HTR-8/SVneo (cell line): ENCODE results near the gene FOXF1.

Experiments
- DNase-seq: peaks from one replicate; pipeline ENCODE4 v3.0.0; 2011; ENCODE audit warnings: low spot score, mixed read lengths; ENCODE audit not compliant: insufficient read length
- FAIRE-seq: peaks from 2 replicates; lab custom pipeline; 2011; peaks lifted over from hg19 to GRCh38; lab: Jason Lieb, UNC

FOXF1 gene

GRCh38 chr16:86510465-86511261 is at the start of gene FOXF1:
Gene FOXF1, plus strand, starts transcription at chr16:86510527. Its CDS starts 43 bp downstream, at chr16:86510570.
- FAIRE-seq (peak; percentile 63), DNase-seq (no peak)

GRCh38 chr16:86461037-86461436 is 49.3 kb upstream of the FOXF1 start:
- FAIRE-seq, result no peak
- no peak for DNase-seq

GRCh38 chr16:86462334-86463084 is 47.8 kb upstream of the FOXF1 start:
- no peak for FAIRE-seq
- DNase-seq, result no peak

DNA sequence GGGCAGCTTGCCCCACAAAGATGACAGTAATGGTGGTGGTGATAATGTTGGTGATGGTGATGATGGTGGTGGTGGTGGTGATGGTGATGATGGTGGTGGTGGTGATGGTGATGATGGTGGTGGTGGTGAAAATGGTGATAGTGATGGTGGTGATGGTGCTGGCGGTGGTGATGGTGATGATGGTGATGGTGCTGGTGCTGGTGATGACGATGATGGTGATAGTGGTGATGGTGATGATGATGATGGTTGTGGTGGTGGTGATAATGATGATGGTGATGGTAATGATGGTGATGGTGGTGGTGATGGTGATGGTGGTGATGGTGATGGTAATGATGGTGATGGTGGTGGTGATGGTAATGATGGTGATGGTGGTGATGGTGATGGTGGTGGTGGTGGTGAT is 46.3 kb upstream of the FOXF1 start:
- DNase-seq (no peak), FAIRE-seq (peak; percentile 100)

GRCh38 chr16:86465434-86465833 is 44.9 kb upstream of the FOXF1 start:
- DNase-seq, result no peak
- no peak for FAIRE-seq

GRCh38 chr16:86466696-86467406 is 43.5 kb upstream of the FOXF1 start:
- DNase-seq (peak; percentile 28), FAIRE-seq (no peak)

DNA sequence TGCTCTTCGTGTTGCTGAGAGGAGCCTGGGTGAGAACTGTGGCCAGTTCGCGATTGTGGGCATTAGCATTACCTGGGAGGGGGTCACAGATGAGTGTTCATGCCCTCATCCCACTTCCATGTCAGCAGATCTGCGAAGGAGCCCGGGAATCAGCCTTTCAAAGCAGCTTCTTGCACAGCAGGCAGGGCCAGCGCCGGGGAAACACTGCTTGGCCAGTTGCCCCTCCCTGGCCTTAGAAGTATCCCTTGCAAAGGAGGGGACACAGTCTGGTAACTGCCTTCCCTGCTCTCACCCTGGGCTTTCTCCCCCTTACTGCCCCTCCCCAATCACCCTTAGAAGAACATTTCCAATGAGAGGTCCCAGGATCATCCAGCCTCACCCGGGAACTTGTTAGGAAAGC is 42.8 kb upstream of the FOXF1 start:
- FAIRE-seq (no peak), DNase-seq (no peak)

- FAIRE-seq (peak; percentile 58), DNase-seq (no peak)
Observed at GRCh38 chr16:86470964-86471363, 39.4 kb upstream of the FOXF1 start.

- FAIRE-seq, result no peak
- no peak for DNase-seq
Observed at GRCh38 chr16:86471896-86472295, 38.4 kb upstream of the FOXF1 start.

DNA sequence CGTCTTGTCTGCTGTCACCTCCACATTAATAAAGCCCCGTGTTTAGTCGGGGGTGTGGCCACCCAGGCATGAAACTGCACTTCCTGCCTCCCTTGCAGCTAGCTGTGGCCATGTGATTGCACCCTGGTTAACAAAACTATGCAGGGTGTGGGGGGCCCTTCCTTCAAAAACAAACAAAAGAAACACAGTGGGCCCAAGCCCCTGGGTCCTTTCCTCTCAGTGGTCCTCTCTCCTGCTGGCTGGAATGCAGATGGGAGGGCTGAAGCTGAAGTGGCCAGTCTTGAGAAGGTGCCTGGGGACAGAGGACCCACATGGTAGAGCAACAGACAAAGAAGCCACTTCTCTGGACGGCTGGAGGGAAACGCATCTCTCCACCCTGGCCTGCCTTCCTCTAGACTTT is 38.0 kb upstream of the FOXF1 start:
- FAIRE-seq (no peak), DNase-seq (no peak)

GRCh38 chr16:86476956-86477534 is 33.3 kb upstream of the FOXF1 start:
- FAIRE-seq, result no peak
- no peak for DNase-seq

DNA sequence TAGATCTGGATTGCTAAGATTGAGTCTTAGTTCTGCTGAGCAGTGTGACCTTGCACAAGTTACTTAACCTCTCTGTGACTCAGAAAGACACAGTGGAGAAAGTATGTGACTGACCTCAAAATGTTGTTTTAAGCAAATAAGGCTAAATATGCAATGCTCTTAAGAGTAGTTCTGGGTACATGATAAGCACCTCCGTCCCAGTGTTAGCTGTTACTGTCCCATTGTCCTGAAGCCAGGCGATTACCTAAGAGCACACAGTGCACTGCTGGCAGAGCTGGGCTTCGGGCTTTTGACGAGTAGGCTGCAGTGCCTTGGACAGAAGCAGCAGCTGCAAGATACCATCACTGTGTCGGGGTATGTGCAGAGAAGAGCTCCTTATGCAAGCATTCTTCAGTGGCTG is 32.7 kb upstream of the FOXF1 start:
- DNase-seq (no peak), FAIRE-seq (no peak)

DNA sequence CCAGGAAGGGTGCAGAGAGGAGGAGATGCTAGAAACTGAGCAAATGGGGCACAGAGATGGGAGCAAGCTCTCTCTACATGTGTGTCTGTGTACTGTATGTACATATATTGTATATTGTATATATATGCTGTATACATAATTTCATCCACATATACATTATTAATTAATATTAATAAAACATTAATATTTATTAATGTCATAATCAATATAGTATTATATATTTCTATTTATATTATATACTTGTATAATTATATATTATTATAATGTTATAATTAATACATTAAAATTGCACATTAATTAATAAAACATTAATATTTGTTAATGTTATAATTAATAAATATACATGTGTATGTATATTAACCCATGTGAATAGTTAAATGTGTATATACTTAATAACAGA is 31.5 kb upstream of the FOXF1 start:
- DNase-seq, result no peak
- no peak for FAIRE-seq

GRCh38 chr16:86479419-86479818 is 30.9 kb upstream of the FOXF1 start:
- DNase-seq (no peak), FAIRE-seq (no peak)

DNA sequence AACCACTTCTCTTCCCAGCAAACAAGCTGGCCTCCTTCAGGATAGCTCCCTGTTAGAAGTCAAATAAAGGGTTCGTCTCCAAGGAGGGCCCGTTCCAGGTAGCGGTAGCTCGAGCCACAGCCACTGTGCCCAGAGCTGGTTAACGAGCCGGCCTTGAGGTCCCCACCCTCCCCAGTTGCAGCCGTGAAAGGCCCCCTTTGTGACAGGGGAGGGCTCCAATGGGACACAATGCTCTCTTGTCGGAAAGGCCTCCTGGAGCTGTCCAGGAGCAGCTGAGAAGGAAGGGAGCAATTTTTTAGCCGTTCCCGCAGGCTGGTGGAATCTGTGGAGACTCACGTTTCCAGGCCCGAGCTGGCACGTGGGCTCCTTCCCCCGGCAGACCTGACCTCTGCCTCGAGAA is 29.9 kb upstream of the FOXF1 start:
- no peak for FAIRE-seq
- DNase-seq, result no peak

DNA sequence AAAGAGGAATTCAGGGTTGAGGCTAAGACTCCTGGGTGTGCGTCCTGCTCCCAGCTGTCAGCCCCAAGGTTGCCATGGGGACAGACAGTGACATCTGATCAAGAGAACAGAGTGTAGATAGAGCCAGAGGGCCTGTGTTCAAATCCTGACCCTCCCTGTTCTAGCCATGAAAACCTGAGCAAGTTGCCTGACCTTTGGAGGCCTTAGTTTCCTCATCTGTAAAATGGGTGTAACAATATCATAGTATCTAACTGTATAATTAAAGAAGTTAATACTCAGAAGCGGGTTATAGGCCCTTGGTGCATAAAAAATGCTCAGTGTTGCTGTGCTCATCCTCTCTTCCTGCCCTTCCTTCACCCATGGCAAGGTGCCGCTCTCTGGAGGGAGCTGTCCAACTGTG is 28.7 kb upstream of the FOXF1 start:
- no peak for FAIRE-seq
- DNase-seq, result no peak

GRCh38 chr16:86484240-86484639 is 26.1 kb upstream of the FOXF1 start:
- FAIRE-seq (no peak), DNase-seq (no peak)

DNA sequence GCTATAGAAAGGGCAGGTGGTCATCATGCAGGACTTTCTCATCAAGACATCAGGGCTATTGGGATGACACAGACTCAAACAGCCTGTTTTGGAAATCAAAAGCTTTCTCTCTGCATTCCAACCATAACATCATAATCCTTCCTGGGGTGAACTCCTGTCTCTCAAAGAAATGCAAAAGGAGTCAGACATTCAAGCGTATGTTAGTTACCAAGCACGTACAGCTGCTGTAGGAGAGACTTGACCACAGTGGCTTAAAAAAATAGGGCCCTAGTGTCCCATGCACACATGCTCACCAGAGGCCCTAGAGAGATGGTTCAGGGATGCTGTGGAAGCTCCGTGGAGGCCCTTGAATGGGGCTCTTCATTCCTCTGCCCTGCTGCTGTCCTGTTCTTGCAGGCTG is 24.6 kb upstream of the FOXF1 start:
- DNase-seq (no peak), FAIRE-seq (no peak)

DNA sequence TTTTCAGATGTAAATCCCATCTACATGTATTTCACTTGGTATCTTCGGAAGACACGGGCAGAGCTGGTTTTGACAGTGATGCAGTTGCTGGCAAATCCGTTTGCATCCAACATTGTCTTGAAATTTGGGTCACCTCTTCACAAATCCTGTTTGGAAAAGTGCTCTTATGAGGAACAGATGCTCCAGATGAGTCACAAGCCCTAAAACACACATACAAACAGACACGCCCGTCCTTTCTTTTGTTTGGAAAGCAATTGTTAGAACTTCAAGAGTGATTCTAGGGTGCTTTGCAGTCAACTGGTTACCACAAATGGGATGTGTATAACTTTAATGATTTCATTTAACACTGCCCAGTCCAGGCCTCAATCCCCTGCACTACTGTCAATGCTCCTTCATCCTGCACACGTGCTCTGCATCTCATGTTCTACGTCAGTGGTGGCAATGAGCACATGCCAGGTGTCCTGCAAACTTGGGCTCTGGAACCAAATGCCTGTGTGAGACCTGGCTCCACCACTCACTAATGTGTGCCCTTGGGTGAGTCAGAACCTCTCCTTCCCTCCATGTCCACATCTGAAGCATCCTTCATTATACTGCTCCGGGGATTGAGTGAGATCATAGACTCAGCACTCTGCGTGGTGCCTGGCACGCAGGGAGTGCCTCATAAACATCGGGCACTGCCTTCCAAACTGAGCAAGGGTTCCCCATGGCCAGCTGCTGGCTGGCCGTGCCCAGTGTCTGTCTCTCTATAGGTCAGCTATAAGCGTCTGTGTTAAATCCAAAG is 19.3 kb upstream of the FOXF1 start:
- DNase-seq, result no peak
- no peak for FAIRE-seq

DNA sequence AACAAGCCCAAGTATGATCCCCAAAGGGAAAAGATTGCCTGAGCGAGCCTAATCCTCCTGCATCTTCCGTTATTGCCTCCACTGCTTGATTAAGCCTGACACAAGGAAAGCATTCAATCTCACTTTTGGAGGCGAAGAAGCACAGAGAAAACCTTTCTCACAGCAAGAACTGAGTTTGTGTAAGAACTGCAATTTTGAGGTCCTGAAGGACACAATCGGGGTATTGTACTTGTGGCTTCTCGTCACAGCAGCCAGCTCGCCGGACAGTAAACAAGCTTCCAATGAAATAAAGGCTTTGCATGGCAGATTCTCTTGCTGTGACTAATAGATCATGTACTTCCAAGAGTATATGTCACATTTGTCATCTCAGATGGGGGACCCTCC is 18.7 kb upstream of the FOXF1 start:
- no peak for DNase-seq
- no peak for FAIRE-seq
